Midbrain (tissue), 1 donor: ENCODE data around the gene CACNA1I.

ENCODE experiments used
- DNase-seq: peaks from one replicate; lab custom pipeline; 2025; lab: John Stamatoyannopoulos, UW

Gene CACNA1I

DNA sequence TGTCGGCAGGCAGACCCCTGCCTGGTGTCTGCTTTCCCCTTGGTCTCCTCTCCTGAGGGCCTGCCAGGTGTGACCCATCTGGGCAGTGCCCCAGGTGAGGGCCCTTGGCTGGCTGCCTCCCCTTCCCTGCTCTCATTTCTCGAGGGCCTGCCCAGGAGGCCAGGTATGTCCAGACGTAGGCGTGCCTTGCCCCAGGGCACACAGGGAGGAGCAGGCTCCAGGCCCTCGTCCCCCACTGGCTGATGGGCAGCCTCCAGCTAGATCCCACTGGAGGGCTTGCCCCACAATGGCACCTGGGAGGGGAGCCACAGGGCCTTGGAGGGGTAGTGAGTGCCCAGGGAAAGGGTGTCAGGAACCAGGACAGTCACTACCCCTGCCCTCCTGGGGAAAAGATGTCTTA is 95.9 kb downstream of the CACNA1I start:
- DNase-seq, result no peak

GRCh38 chr22:39666926-39667325 is 96.4 kb downstream of the CACNA1I start:
- no peak for DNase-seq

DNA sequence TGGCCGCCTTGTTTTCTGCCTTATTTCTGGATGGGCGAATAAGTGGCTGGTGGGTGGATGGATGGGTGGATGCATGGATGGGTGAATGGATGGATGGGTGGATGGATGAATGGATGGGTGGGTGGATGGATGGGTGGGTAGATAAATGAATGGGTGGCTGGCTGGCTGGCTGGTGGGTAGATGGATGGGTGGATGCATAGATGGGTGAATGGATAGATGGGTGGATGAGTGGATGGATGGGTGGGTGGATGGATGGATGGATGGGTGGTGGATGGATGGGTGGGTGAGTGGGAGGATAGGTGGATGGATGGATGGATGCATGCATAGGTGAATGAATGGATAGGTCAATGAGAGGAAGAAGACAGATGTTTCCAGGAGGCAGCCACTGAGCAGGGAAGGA is 98.9 kb downstream of the CACNA1I start:
- no peak for DNase-seq

- no peak for DNase-seq
Measured at GRCh38 chr22:39671936-39672335, 101.4 kb downstream of the CACNA1I start.

GRCh38 chr22:39674536-39674935 is 104.0 kb downstream of the CACNA1I start:
- no peak for DNase-seq

DNA sequence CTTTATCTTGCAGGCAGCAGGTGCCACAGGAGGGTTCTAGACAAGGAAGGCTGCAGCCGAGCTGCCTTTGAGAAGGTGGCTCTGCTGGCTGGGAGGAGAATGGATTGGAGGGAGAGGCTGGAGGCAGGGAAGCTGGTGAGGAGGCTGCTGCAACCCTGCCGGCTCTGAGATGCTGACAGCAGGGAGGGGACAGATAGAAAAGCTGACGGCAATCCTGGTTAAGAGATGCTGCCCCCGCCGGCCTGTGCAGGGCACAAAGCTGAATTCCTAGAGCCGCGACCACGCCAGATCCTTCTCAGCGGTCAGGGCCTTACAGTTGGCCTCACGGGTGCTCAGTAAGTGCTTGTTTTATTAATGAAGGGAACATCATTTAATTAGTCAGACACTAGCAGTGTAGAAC is 105.4 kb downstream of the CACNA1I start:
- DNase-seq, result no peak

- DNase-seq, result no peak
Measured at GRCh38 chr22:39677967-39678366, 107.4 kb downstream of the CACNA1I start.

DNA sequence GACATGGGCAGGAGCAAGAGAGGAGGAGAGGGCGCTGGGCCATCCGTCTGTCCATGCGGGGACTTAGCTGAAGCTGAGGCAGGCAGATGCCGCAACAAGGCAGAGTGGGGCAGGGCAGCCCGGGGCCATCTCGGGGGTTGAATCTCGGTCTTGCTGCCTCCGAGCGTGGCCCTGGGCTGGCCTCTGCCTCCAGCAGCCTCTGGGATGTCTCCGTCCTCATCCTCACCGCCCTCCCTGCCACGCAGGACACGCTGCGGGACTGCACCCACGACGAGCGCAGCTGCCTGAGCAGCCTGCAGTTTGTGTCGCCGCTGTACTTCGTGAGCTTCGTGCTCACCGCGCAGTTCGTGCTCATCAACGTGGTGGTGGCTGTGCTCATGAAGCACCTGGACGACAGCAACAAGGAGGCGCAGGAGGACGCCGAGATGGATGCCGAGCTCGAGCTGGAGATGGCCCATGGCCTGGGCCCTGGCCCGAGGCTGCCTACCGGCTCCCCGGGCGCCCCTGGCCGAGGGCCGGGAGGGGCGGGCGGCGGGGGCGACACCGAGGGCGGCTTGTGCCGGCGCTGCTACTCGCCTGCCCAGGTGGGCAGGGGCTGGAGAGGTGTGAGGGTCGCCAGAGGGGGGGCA is 108.4 kb downstream of the CACNA1I start:
- DNase-seq, result no peak

DNA sequence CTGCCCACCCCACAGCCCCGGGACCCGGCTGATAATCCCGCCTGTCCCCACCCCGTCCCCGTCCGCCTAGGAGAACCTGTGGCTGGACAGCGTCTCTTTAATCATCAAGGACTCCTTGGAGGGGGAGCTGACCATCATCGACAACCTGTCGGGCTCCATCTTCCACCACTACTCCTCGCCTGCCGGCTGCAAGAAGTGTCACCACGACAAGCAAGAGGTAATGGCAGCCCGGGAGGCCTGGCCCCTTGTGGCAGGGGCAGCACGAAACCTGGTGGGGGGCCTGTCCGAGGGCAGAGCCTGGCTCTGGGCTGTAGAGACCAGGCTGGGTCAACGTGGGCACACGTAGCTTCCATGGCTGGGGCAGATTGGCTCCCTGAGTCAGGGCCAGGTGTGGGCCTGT is 109.1 kb downstream of the CACNA1I start:
- DNase-seq, result no peak

DNA sequence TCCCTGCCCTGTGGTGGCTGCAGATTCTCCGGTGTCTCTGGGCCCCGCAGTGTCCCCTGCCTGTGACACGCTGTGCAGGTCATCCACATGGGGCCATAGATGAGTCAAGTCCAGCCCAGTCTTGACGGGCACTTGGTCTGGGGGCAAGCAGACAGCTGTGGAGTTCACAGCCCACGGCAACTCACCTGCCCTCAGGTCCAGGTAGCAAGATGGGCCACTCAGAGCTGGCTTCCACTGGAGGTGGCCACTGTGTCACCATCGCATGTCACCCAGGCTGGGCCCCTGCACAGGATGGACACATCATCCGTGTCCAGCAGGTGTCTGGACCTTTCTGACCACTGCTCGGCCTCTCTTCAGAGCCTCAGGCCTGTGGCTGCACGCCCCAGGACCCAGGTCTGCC is 109.9 kb downstream of the CACNA1I start:
- no peak for DNase-seq

GRCh38 chr22:39681038-39681861 is 110.7 kb downstream of the CACNA1I start:
- no peak for DNase-seq

DNA sequence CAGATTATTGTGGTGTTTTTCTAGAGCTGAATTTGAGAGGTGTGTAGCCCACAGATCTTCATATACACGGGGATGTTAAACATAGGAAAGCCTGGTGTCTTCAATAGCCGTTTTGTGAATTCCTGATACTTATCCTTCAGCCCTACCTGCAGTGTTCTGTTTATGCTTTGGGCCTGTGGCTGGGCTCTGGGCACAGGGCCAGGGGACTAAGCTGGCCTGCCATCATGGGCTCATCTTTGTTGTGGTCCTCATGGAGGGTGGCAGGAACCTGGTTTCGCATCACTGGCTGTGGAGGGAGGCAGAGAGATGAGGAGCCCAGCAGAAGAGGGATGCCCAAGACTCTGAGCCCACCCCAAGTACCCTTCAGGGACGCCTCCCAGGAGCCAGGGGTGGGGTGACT is 112.4 kb downstream of the CACNA1I start:
- no peak for DNase-seq

DNA sequence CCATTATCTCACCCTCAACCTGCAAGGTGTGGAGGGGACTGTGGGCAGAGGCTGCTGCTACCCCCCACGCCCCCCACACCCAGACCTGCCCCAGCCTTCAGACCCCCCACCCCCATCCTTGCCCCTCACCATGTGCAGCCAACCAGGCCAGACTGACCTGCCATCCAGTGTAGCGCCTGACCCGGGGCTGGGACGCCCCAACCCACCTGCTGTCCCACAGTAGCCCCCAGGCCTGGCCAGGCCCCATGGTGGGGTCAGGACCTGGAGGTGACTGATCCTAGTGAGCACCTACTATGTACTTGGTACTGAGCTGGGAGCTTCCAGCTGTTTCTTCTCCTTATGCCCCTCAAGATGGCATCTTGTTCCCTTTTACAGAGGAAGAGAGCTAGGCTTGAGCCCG is 113.1 kb downstream of the CACNA1I start:
- DNase-seq, result no peak

DNA sequence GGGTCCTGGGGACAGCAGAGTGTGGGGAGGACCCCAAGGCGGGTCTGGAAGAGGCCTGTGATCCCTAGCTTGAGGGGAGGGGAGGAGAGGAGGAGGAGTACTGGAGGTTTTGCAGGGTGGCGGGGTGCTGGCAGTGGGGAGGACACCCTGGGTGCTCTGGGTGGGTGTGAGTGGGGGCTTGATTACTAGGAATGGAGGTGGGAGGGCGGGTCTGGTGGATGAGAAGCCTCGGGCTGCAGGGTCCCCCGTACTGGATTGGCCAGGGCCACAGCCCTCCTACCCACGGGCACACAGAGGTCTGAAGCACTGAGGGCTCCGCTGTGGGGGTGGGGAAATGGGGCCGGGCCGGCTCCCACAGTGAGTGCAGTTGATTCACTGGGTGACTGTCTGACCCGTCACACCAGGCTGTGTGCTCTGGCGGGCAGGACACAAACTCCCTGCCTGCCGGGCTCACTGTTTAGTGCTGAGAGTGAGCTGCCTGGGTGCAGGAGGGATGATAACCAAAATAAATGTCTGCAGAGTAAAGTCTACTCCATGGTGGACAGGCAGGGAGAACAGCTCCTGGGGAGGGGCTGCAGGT is 114.2 kb downstream of the CACNA1I start:
- no peak for DNase-seq

DNA sequence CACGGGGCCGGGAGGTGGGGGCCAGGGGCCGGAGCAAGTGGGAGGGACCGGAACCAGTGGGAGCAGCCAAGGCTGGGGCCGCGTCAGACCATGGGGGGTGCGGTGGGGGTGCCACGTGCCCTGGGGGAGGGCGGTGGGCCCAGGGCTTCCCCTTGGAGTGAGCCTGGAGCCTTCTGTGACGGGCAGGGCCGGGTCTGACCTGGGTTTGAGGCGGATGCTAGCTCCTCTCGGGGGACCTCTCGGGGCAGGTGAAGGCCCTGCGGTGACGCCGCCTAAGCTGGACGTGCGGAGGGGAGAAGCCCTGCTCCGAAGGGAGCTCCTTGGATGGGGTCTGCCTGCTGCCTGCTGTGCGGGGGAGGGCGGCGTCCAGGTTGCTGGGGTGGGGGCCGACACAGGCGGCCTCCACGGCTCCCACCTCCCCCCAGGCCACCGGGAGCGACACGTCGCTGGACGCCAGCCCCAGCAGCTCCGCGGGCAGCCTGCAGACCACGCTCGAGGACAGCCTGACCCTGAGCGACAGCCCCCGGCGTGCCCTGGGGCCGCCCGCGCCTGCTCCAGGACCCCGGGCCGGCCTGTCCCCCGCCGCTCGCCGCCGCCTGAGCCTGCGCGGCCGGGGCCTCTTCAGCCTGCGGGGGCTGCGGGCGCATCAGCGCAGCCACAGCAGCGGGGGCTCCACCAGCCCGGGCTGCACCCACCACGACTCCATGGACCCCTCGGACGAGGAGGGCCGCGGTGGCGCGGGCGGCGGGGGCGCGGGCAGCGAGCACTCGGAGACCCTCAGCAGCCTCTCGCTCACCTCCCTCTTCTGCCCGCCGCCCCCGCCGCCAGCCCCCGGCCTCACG is 115.0 kb downstream of the CACNA1I start:
- DNase-seq, result no peak

DNA sequence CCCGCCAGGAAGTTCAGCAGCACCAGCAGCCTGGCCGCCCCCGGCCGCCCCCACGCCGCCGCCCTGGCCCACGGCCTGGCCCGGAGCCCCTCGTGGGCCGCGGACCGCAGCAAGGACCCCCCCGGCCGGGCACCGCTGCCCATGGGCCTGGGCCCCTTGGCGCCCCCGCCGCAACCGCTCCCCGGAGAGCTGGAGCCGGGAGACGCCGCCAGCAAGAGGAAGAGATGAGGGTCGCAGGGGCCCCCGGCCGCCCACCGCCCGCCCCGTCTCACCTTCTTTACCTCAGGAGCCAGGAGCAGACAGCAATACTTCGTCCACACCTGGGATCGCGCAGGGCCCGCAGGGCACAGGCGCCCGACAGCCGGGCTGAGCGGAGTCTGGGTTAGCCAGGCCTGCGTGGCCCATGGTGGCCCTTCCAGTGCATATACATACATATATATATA is 115.6 kb downstream of the CACNA1I start:
- DNase-seq, result no peak

DNA sequence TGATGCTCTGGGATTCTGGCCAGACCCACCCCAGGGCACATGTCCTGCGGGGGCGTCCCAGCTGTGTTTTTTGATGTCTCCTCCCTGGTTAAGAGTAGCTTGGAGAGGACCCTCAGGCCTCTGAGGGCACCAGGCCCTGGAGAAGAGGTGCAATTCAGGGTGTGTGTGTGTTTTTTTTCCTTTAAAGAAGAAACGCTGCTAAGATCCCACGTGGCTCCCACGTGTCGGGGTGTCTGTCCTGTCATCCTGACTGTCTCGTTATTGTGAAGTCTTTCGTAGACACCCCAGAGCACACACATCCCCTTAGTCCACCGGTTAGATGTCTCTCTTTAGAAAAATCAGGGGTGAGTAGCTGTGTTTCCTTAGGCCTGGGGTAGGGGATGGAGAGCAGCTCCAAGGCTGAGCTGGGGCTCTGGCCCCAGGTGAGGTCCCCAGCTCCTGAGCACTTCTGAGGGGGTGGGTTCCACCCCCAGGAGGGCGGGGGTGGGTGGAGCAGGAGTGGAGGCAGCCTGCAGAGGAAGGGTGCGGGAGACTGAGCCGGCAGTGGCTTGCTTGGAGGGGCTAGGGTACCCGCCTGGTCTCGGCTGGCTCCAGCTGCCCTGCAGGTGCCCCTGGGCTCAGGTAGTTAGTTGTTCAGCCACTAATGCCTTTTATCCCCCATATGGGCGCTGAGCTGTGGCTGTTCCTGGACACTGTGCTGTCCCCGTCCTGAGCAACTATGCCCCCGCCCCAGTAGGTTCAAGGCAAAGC is 116.4 kb downstream of the CACNA1I start:
- no peak for DNase-seq

GRCh38 chr22:39688186-39688785 is 117.7 kb downstream of the CACNA1I start:
- DNase-seq, result no peak

DNA sequence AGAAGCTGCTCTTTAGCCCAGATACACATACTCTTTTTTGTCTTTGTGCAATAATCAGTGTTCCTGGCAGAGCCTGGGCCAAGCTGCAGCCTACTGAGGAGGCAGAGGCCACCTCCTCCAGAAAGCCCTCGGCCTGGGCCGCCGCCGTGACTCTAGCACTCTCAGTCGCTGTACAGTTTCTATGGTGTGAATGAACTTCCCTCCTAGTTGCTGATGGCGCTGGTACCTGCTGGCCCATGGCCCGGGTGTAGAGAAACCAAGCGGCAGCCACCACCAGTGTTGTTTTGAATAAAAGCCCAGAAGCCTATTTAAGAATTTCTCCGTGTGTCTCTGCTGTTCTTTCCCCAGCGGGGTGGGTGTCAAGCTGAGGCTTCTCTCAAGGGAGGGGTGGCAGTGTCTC is 118.9 kb downstream of the CACNA1I start:
- no peak for DNase-seq

- DNase-seq, result no peak
Measured at GRCh38 chr22:39690881-39691605, 120.5 kb downstream of the CACNA1I start.
